Muscle layer of colon (tissue), 2 donors: ENCODE data around the gene RC3H2.
A peak's percentile ranks its signal among the peaks of the same experiment; 100 is the strongest.
"Not testable (repeated sequence)": the region's sequence is repeated elsewhere in the genome, so short reads cannot be mapped to it uniquely, and the experiment has no call there.

Experiments used
- H3K27ac ChIP-seq: one replicate; pipeline ENCODE4 v1.7.0; 2013; ENCODE audit warnings: low read depth, mild to moderate bottlenecking, low read length, moderate library complexity
- H3K27me3 ChIP-seq, 2 donors: one replicate each; pipeline ENCODE4 v1.7.0; 2013; ENCODE audit warnings: low read length in 2 of 2, mild to moderate bottlenecking in 2 of 2; ENCODE audit not compliant: insufficient read depth in 2 of 2, control insufficient read depth in 1 of 2
- H3K36me3 ChIP-seq: one replicate; pipeline ENCODE4 v1.7.0; 2013; ENCODE audit warnings: mild to moderate bottlenecking, low read length; ENCODE audit not compliant: insufficient read depth
- H3K4me1 ChIP-seq: one replicate; pipeline ENCODE4 v1.7.0; 2013; ENCODE audit warnings: mild to moderate bottlenecking, low read length; ENCODE audit not compliant: insufficient read depth
- H3K4me3 ChIP-seq, 2 donors: one replicate each; pipeline ENCODE4 v1.7.0; 2013; ENCODE audit warnings: low read length in 2 of 2, low read depth in 1 of 2, mild to moderate bottlenecking in 1 of 2, moderate library complexity in 1 of 2
- H3K9ac ChIP-seq: one replicate; pipeline ENCODE4 v1.7.0; 2013; ENCODE audit warnings: low read length
- H3K9me3 ChIP-seq: one replicate; pipeline ENCODE4 v1.7.0; 2013; ENCODE audit warnings: mild to moderate bottlenecking, low read length
- donor health status: abdominal sarcoma.
- donor health status: Adenocarcinoma of cecum.

The RC3H2 gene

GRCh38 chr9:122912671-122912963, 7.5 kb upstream of the RC3H2 start:
- Histone ChIP-seq H3K4me3 (peak overlapping the region; percentile 55 to 71), H3K27ac (peak overlapping the region; percentile 79)

GRCh38 chr9:122906122-122906521, 963 bp upstream of the RC3H2 start:
- H3K27ac ChIP-seq, H3K9ac ChIP-seq, H3K4me3 ChIP-seq, H3K27me3 ChIP-seq, H3K9me3 ChIP-seq: not testable (repeated sequence)
- peaks cover 23% of the 10 kb centered on the region for H3K4me1 ChIP-seq
- peaks cover 12% of the 10 kb centered on the region for H3K36me3 ChIP-seq

More at GRCh38 chr9:122912671-122912963, 7.5 kb upstream of the RC3H2 start:
- Histone ChIP-seq H3K27me3 (no peaks in the 10 kb centered on the region), H3K9me3 (no peaks in the 10 kb centered on the region), H3K9ac (peak overlapping the region; percentile 25), H3K4me1 (peaks cover 15% of the 10 kb centered on the region), H3K36me3 (peaks cover 19% of the 10 kb centered on the region)

DNA sequence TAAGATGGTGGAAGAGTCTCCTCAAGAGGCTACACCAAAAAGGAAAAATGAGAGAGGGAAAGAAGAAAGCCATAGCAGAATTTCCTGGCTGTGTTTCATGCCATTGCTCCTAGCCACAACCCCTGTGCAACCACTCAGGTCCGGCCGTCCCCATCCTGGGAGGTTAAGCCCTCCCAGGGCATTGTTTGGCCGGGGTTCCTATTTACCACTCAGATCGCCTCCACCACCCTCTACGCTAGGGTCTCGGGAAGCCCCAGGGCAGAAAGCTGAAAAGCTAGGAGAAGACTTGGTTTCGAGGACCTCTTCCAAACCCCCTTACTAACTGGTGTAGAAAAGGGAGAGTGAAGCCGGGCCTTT, 715 bp downstream of the RC3H2 start:
- Histone ChIP-seq H3K9me3 (no peaks in the 10 kb centered on the region), H3K36me3 (peaks cover 4% of the 10 kb centered on the region), H3K4me3 (peak overlapping the region; percentile 71 to 97), H3K27ac (peak overlapping the region; percentile 84), H3K4me1 (peaks cover 23% of the 10 kb centered on the region), H3K9ac (peak overlapping the region; percentile 89), H3K27me3 (no peaks in the 10 kb centered on the region)

- no peak overlapping the region for H3K4me3 ChIP-seq
Measured at GRCh38 chr9:122900791-122901190, 4.4 kb downstream of the RC3H2 start.

GRCh38 chr9:122897969-122898368, 7.2 kb downstream of the RC3H2 start:
- Histone ChIP-seq H3K27me3 (no peaks in the 10 kb centered on the region), H3K27ac (no peak overlapping the region), H3K9ac (no peak overlapping the region), H3K4me3 (no peak overlapping the region), H3K36me3 (peaks cover 10% of the 10 kb centered on the region), H3K4me1 (peaks cover 6% of the 10 kb centered on the region), H3K9me3 (no peaks in the 10 kb centered on the region)

More at GRCh38 chr9:122900791-122901190, 4.4 kb downstream of the RC3H2 start:
- Histone ChIP-seq H3K9ac (no peak overlapping the region), H3K4me1 (peaks cover 23% of the 10 kb centered on the region), H3K27ac (no peak overlapping the region), H3K36me3 (peaks cover 4% of the 10 kb centered on the region), H3K27me3 (no peaks in the 10 kb centered on the region), H3K9me3 (no peaks in the 10 kb centered on the region)

- Histone ChIP-seq H3K4me1 (no peaks in the 10 kb centered on the region), H3K27ac (no peak overlapping the region), H3K9ac (no peak overlapping the region), H3K9me3 (no peaks in the 10 kb centered on the region), H3K4me3 (no peak overlapping the region), H3K36me3 (peaks cover 45% of the 10 kb centered on the region), H3K27me3 (no peaks in the 10 kb centered on the region)
Measured at GRCh38 chr9:122888480-122888879, 16.7 kb downstream of the RC3H2 start.

DNA sequence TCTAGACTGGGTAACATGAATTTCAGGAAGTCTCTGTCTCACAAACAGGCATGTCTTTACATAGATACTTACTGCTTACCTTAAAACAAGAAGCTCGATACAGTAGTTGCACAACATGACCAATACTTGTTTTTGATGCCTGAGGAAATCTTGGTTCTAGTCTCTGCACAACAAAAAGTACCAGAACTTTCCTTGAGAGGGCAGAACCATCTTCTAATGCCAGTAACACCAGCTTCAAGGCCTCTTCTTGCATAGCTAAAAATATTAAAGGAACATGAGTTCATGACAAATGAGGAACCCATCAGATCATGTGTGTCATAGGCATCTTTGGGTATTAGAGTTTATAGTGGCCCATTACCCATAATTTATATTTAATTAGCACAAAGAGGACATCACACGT, 22.0 kb downstream of the RC3H2 start:
- H3K9ac ChIP-seq = no peak overlapping the region
- H3K4me3 ChIP-seq = no peak overlapping the region
- H3K27ac ChIP-seq = no peak overlapping the region
- no peaks in the 10 kb centered on the region for H3K9me3 ChIP-seq
- peaks cover 51% of the 10 kb centered on the region for H3K36me3 ChIP-seq
- no peaks in the 10 kb centered on the region for H3K4me1 ChIP-seq
- no peaks in the 10 kb centered on the region for H3K27me3 ChIP-seq

- no peaks in the 10 kb centered on the region for H3K4me1 ChIP-seq
- H3K36me3 ChIP-seq = peaks cover 76% of the 10 kb centered on the region
- H3K9ac ChIP-seq = no peak overlapping the region
- no peaks in the 10 kb centered on the region for H3K9me3 ChIP-seq
- no peak overlapping the region for H3K4me3 ChIP-seq
- H3K27ac ChIP-seq = no peak overlapping the region
- H3K27me3 ChIP-seq = no peaks in the 10 kb centered on the region
Measured at GRCh38 chr9:122879443-122879842, 25.7 kb downstream of the RC3H2 start.

DNA sequence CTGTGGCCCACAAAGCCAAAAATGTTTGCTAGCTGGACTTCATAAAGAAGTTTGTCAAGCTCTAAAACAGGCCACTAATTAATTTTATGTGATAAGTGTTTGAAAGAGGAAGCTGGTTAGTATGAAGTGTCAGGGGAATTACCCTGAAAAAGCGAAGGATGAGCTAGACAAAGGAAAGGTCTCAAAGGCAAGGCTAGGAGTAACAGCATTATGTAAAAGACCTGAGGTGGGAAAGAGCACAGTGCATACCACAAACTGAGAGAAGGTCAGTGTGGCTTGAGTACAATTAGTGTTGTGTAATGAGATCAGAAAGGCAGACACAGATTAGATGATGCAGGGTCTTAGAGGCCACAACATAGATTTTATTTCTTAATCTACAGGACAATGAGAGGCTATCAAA, 29.6 kb downstream of the RC3H2 start:
- H3K27ac ChIP-seq = no peak overlapping the region
- H3K4me1 ChIP-seq = no peaks in the 10 kb centered on the region
- no peaks in the 10 kb centered on the region for H3K9me3 ChIP-seq
- H3K27me3 ChIP-seq = no peaks in the 10 kb centered on the region
- H3K36me3 ChIP-seq = peaks cover 63% of the 10 kb centered on the region
- no peak overlapping the region for H3K4me3 ChIP-seq
- no peak overlapping the region for H3K9ac ChIP-seq

DNA sequence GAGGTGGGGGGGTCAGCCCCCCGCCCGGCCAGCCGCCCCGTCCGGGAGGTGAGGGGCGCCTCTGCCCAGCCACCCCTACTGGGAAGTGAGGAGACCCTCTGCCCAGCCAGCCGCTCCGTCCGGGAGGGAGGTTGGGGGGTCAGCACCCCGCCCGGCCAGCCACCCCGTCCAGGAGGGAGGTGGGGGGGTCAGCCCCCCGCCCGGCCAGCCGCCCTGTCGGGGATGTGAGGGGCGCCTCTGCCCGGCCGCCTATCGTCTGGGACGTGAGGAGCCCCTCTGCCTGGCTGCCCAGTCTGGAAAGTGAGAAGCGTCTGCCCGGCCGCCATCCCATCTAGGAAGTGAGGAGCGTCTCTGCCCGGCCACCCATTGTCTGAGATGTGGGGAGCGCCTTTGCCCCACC, 37.9 kb downstream of the RC3H2 start:
- H3K4me1 ChIP-seq, H3K36me3 ChIP-seq, H3K27me3 ChIP-seq, H3K27ac ChIP-seq, H3K9me3 ChIP-seq, H3K9ac ChIP-seq, H3K4me3 ChIP-seq: not testable (repeated sequence)

- Histone ChIP-seq H3K27ac (no peak overlapping the region), H3K27me3 (no peaks in the 10 kb centered on the region), H3K4me3 (no peak overlapping the region), H3K9me3 (no peaks in the 10 kb centered on the region), H3K4me1 (no peaks in the 10 kb centered on the region), H3K36me3 (no peaks in the 10 kb centered on the region), H3K9ac (no peak overlapping the region)
Measured at GRCh38 chr9:122866079-122866478, 39.1 kb downstream of the RC3H2 start.

DNA sequence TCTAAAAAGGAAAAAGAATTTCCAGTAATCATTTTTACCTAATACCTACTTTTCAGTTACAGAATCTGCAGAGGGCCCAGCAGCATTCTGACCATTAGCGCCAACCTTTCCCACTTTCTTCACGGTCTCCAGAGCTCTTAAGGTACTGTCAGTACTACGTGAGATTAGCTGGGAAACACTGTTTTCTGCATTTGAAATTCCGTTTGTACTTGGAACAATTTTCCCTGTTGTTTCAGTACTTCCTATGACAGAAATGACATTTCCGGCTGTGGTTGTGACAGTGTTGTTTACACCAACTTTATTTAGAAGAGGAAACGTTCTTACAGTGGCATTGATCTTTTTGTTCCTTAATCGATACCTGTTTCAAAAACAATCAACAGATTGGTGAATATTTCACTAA, 39.9 kb downstream of the RC3H2 start:
- H3K4me3 ChIP-seq = no peak overlapping the region
- no peak overlapping the region for H3K27ac ChIP-seq
- H3K9ac ChIP-seq = no peak overlapping the region
- H3K9me3 ChIP-seq = no peaks in the 10 kb centered on the region
- no peaks in the 10 kb centered on the region for H3K27me3 ChIP-seq
- H3K4me1 ChIP-seq = no peaks in the 10 kb centered on the region
- no peaks in the 10 kb centered on the region for H3K36me3 ChIP-seq
